Astrocyte (in vitro differentiated cells and primary cell): ENCODE data around the gene TNNI2.
"Not testable (repeated sequence)": the region's sequence is repeated elsewhere in the genome, so short reads cannot be mapped to it uniquely, and the experiment has no call there.

Experiments
- EZH2 ChIP-seq: IDR thresholded peaks from 2 replicates; pipeline ENCODE4 v1.6.1; 2012; ENCODE audit warnings: mild to moderate bottlenecking, low read length, inconsistent platforms; ENCODE audit not compliant: insufficient read depth
- TF ChIP-seq, protein P1 (sequence below): IDR thresholded peaks from 2 replicates; pipeline ENCODE4 v1.5.1; 2011; ENCODE audit warnings: low read depth, mild to moderate bottlenecking, inconsistent platforms, low read length, moderate library complexity; ENCODE audit not compliant: insufficient read depth

DNA sequence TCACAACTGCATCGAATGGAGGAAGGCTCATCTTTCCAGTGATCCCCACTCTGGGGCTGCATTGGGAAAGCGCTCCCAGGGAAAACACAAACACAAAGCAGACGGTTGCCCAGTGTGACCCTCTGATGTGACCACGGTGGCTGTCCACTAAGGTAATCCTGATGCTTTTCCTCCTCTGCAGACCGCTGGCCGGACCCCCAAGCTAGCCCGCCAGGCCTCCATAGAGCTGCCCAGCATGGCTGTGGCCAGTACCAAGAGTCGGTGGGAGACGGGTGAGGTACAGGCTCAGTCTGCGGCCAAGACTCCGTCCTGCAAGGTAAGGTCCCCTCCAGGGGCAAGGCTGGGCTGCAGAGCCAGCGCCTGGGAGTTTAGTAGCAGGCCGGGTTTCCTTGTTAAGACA lies 47.8 kb downstream of the TNNI2 start:
- TF ChIP-seq, protein P1, sequence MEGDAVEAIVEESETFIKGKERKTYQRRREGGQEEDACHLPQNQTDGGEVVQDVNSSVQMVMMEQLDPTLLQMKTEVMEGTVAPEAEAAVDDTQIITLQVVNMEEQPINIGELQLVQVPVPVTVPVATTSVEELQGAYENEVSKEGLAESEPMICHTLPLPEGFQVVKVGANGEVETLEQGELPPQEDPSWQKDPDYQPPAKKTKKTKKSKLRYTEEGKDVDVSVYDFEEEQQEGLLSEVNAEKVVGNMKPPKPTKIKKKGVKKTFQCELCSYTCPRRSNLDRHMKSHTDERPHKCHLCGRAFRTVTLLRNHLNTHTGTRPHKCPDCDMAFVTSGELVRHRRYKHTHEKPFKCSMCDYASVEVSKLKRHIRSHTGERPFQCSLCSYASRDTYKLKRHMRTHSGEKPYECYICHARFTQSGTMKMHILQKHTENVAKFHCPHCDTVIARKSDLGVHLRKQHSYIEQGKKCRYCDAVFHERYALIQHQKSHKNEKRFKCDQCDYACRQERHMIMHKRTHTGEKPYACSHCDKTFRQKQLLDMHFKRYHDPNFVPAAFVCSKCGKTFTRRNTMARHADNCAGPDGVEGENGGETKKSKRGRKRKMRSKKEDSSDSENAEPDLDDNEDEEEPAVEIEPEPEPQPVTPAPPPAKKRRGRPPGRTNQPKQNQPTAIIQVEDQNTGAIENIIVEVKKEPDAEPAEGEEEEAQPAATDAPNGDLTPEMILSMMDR: not testable (repeated sequence)
- not testable (repeated sequence) for TF ChIP-seq EZH2
